Chondrocyte (in vitro differentiated cells): ENCODE measurements around the gene FAM72A. TPM values are rescaled to one million over a fixed set of nuclear protein-coding genes. Genes with fewer than 3 reads are reported as not detected.
"Not testable (repeated sequence)": the region's sequence is repeated elsewhere in the genome, so short reads cannot be mapped to it uniquely, and the experiment has no call there.

Experiments
- DNase-seq: peaks from one replicate; pipeline ENCODE4 v3.0.0; 2021; ENCODE audit warnings: mixed read lengths, low spot score
- H3K27ac Mint-ChIP-seq: one replicate; pipeline ENCODE4 v1.8.0; 2021; ENCODE audit warnings: mild to moderate bottlenecking, moderate library complexity, mixed read lengths; ENCODE audit not compliant: unreplicated experiment
- H3K27me3 Mint-ChIP-seq: 2 replicates; pipeline ENCODE4 v1.8.0; 2021; ENCODE audit warnings: low read depth, mixed read lengths
- H3K36me3 Mint-ChIP-seq: 2 replicates; pipeline ENCODE4 v1.8.0; 2021; ENCODE audit warnings: low read depth, mixed read lengths
- H3K4me1 Mint-ChIP-seq: 2 replicates; pipeline ENCODE4 v1.8.0; 2021; ENCODE audit warnings: low read depth, mild to moderate bottlenecking, mixed read lengths
- H3K4me3 Mint-ChIP-seq: one replicate; pipeline ENCODE4 v1.8.0; 2021; ENCODE audit warnings: mild to moderate bottlenecking, moderate library complexity, mixed read lengths; ENCODE audit not compliant: unreplicated experiment
- H3K9me3 Mint-ChIP-seq: 2 replicates; pipeline ENCODE4 v1.8.0; 2021; ENCODE audit warnings: low read depth, mixed read lengths
- total RNA-seq: library from RNA; stranded (reverse); gene quantifications from 3 replicates; pipeline ENCODE4 v1.2.1, GENCODE V29; 2021

FAM72A gene
- total RNA-seq, 1 donor from 2014 or later, result 1.9 TPM

GRCh38 chr1:206225386-206225785 is 22.7 kb upstream of the FAM72A start:
- H3K27me3 Mint-ChIP-seq, H3K27ac Mint-ChIP-seq, H3K36me3 Mint-ChIP-seq, DNase-seq, H3K4me3 Mint-ChIP-seq, H3K9me3 Mint-ChIP-seq, H3K4me1 Mint-ChIP-seq: not testable (repeated sequence)

- H3K9me3 Mint-ChIP-seq, H3K36me3 Mint-ChIP-seq, DNase-seq, H3K4me3 Mint-ChIP-seq, H3K4me1 Mint-ChIP-seq, H3K27me3 Mint-ChIP-seq, H3K27ac Mint-ChIP-seq: not testable (repeated sequence)
Observed at GRCh38 chr1:206224190-206224776, 21.6 kb upstream of the FAM72A start.

- H3K27ac Mint-ChIP-seq, H3K4me1 Mint-ChIP-seq, H3K27me3 Mint-ChIP-seq, DNase-seq, H3K9me3 Mint-ChIP-seq, H3K4me3 Mint-ChIP-seq, H3K36me3 Mint-ChIP-seq: not testable (repeated sequence)
Observed at GRCh38 chr1:206221585-206221984, 18.9 kb upstream of the FAM72A start.

- H3K4me1 Mint-ChIP-seq, H3K36me3 Mint-ChIP-seq, H3K27ac Mint-ChIP-seq, H3K27me3 Mint-ChIP-seq, H3K9me3 Mint-ChIP-seq, H3K4me3 Mint-ChIP-seq, DNase-seq: not testable (repeated sequence)
Observed at GRCh38 chr1:206220332-206221000, 17.8 kb upstream of the FAM72A start.

GRCh38 chr1:206219514-206220331 is 17.1 kb upstream of the FAM72A start:
- not testable (repeated sequence) for H3K27me3 Mint-ChIP-seq, H3K36me3 Mint-ChIP-seq, H3K9me3 Mint-ChIP-seq, DNase-seq, H3K27ac Mint-ChIP-seq, H3K4me3 Mint-ChIP-seq, H3K4me1 Mint-ChIP-seq

- H3K27ac Mint-ChIP-seq, result not testable (repeated sequence)
Observed at GRCh38 chr1:206218765-206219164, 16.1 kb upstream of the FAM72A start.

GRCh38 chr1:206218285-206218684 is 15.6 kb upstream of the FAM72A start:
- DNase-seq, H3K9me3 Mint-ChIP-seq, H3K4me3 Mint-ChIP-seq, H3K4me1 Mint-ChIP-seq, H3K27ac Mint-ChIP-seq, H3K27me3 Mint-ChIP-seq, H3K36me3 Mint-ChIP-seq: not testable (repeated sequence)

More at GRCh38 chr1:206218765-206219164, 16.1 kb upstream of the FAM72A start:
- not testable (repeated sequence) for H3K4me1 Mint-ChIP-seq, H3K4me3 Mint-ChIP-seq, DNase-seq, H3K9me3 Mint-ChIP-seq, H3K27me3 Mint-ChIP-seq, H3K36me3 Mint-ChIP-seq

GRCh38 chr1:206215600-206216392 is 13.2 kb upstream of the FAM72A start:
- H3K27me3 Mint-ChIP-seq, DNase-seq, H3K4me3 Mint-ChIP-seq, H3K9me3 Mint-ChIP-seq, H3K27ac Mint-ChIP-seq, H3K4me1 Mint-ChIP-seq, H3K36me3 Mint-ChIP-seq: not testable (repeated sequence)

GRCh38 chr1:206210802-206211201 is 8.2 kb upstream of the FAM72A start:
- not testable (repeated sequence) for H3K9me3 Mint-ChIP-seq, H3K4me1 Mint-ChIP-seq, H3K36me3 Mint-ChIP-seq, DNase-seq, H3K27ac Mint-ChIP-seq, H3K4me3 Mint-ChIP-seq, H3K27me3 Mint-ChIP-seq

- not testable (repeated sequence) for H3K4me3 Mint-ChIP-seq, H3K27me3 Mint-ChIP-seq, H3K4me1 Mint-ChIP-seq, DNase-seq, H3K27ac Mint-ChIP-seq, H3K9me3 Mint-ChIP-seq, H3K36me3 Mint-ChIP-seq
Observed at GRCh38 chr1:206205569-206205968, 2.9 kb upstream of the FAM72A start.

GRCh38 chr1:206204871-206205270 is 2.2 kb upstream of the FAM72A start:
- Mint-ChIP-seq H3K4me3 (peak overlapping the region; percentile 77), H3K27ac (peak overlapping the region; percentile 70)
- H3K36me3 Mint-ChIP-seq, DNase-seq, H3K9me3 Mint-ChIP-seq, H3K27me3 Mint-ChIP-seq, H3K4me1 Mint-ChIP-seq: not testable (repeated sequence)

GRCh38 chr1:206204159-206204511 is 1.5 kb upstream of the FAM72A start:
- not testable (repeated sequence) for H3K9me3 Mint-ChIP-seq, H3K4me1 Mint-ChIP-seq, DNase-seq, H3K27me3 Mint-ChIP-seq, H3K36me3 Mint-ChIP-seq
- H3K27ac Mint-ChIP-seq, result peak overlapping the region; percentile 74
- H3K4me3 Mint-ChIP-seq, result peak overlapping the region; percentile 61
